Neuronal stem cell (in vitro differentiated cells): Measurements from ENCODE around the gene LAMA2. TPM values are rescaled to one million over a fixed set of nuclear protein-coding genes. Genes with fewer than 3 reads are reported as not detected.

Source experiments
- DNase-seq: peaks from one replicate; pipeline ENCODE4 v3.0.0-alpha.2; 2013; ENCODE audit warnings: low spot score
- H2AFZ ChIP-seq: one replicate; pipeline ENCODE4 v1.6.1; 2013; ENCODE audit warnings: mild to moderate bottlenecking, low read length, inconsistent platforms
- H2AK5ac ChIP-seq: 2 replicates; pipeline ENCODE4 v1.6.1; 2013; ENCODE audit warnings: low read depth, mild to moderate bottlenecking, inconsistent platforms, low read length, moderate library complexity, mixed read lengths
- H2BK120ac ChIP-seq: 2 replicates; pipeline ENCODE4 v1.6.1; 2013; ENCODE audit warnings: low read depth, mild to moderate bottlenecking, inconsistent platforms, low read length, moderate library complexity, mixed read lengths
- H2BK12ac ChIP-seq: one replicate; pipeline ENCODE4 v1.6.1; 2013; ENCODE audit warnings: low read length, inconsistent platforms
- H2BK15ac ChIP-seq: 2 replicates; pipeline ENCODE4 v1.6.1; 2013; ENCODE audit warnings: mild to moderate bottlenecking, low read length, inconsistent platforms, mixed read lengths
- H2BK5ac ChIP-seq: one replicate; pipeline ENCODE4 v1.6.1; 2013; ENCODE audit warnings: inconsistent platforms, mild to moderate bottlenecking, low read length, moderate library complexity
- H3K14ac ChIP-seq: one replicate; pipeline ENCODE4 v1.6.1; 2013; ENCODE audit warnings: low read length, inconsistent platforms
- H3K18ac ChIP-seq: 2 replicates; pipeline ENCODE4 v1.6.1; 2013; ENCODE audit warnings: low read length, inconsistent platforms
- H3K23ac ChIP-seq: 2 replicates; pipeline ENCODE4 v1.6.1; 2013; ENCODE audit warnings: low read depth, mild to moderate bottlenecking, mixed read lengths, low read length, inconsistent platforms; ENCODE audit not compliant: poor library complexity
- H3K27ac ChIP-seq: replicated peaks from 3 replicates; pipeline ENCODE4 v1.5.1; 2013; ENCODE audit warnings: low read length, inconsistent platforms
- H3K27me3 ChIP-seq, 3 experiments: 2 replicates each; pipeline ENCODE4 v1.6.1; 2013; ENCODE audit warnings: low read length in 3 of 3, mild to moderate bottlenecking in 2 of 3, inconsistent platforms in 1 of 3, low read depth in 1 of 3, mixed read lengths in 1 of 3, moderate library complexity in 1 of 3; ENCODE audit not compliant: control insufficient read depth in 3 of 3, insufficient read depth in 3 of 3
- H3K36me3 ChIP-seq, 2 donors: replicated peaks in 1 of 2; 2 replicates each; pipeline ENCODE4 v1.6.1; 2013; ENCODE audit warnings: low read length in 2 of 2; ENCODE audit not compliant: control insufficient read depth in 2 of 2, insufficient read depth in 2 of 2
- H3K4ac ChIP-seq: 2 replicates; pipeline ENCODE4 v1.6.1; 2013; ENCODE audit warnings: inconsistent platforms, mild to moderate bottlenecking, low read length, moderate library complexity
- H3K4me1 ChIP-seq, 2 donors: 1 replicate in 1 of 2; 2 replicates in 1 of 2; pipeline ENCODE4 v1.6.1; 2013; ENCODE audit warnings: low read length in 2 of 2, low read depth in 1 of 2; ENCODE audit not compliant: control insufficient read depth in 2 of 2, insufficient read depth in 1 of 2
- H3K4me2 ChIP-seq: one replicate; pipeline ENCODE4 v1.6.1; 2013; ENCODE audit warnings: mild to moderate bottlenecking, low read length, inconsistent platforms; ENCODE audit not compliant: insufficient read depth, poor library complexity, severe bottlenecking
- H3K4me3 ChIP-seq, 2 donors: 2 replicates each; pipeline ENCODE4 v1.5.1; 2013; ENCODE audit warnings: low read length in 2 of 2, mild to moderate bottlenecking in 2 of 2, inconsistent platforms in 1 of 2, moderate library complexity in 1 of 2
- H3K79me1 ChIP-seq: one replicate; pipeline ENCODE4 v1.6.1; 2013; ENCODE audit warnings: low read depth, mild to moderate bottlenecking, inconsistent platforms, low read length, moderate library complexity
- H3K9ac ChIP-seq: one replicate; pipeline ENCODE4 v1.6.1; 2013; ENCODE audit warnings: mild to moderate bottlenecking, low read depth, low read length, inconsistent platforms; ENCODE audit not compliant: poor library complexity
- H3K9me3 ChIP-seq, 2 donors: replicated peaks in 1 of 2; 2 replicates each; pipeline versions ENCODE3 to v1.6.1; 2013; ENCODE audit warnings: low read length in 2 of 2, mild to moderate bottlenecking in 2 of 2, inconsistent platforms in 1 of 2, low read depth in 1 of 2, mixed read lengths in 1 of 2, moderate library complexity in 1 of 2; ENCODE audit not compliant: control insufficient read depth in 2 of 2, insufficient read depth in 1 of 2
- H4K8ac ChIP-seq: one replicate; pipeline ENCODE4 v1.6.1; 2013; ENCODE audit warnings: low read depth, mild to moderate bottlenecking, inconsistent platforms, low read length, moderate library complexity
- H4K91ac ChIP-seq: one replicate; pipeline ENCODE4 v1.6.1; 2013; ENCODE audit warnings: low read length, low read depth, mild to moderate bottlenecking, inconsistent platforms; ENCODE audit not compliant: poor library complexity
- WGBS, 2 donors: extraction: QIAGEN DNeasy Blood & Tissue Kit; methylation state at CpG; one replicate each; pipeline ENCODE4 v1.1.7; 2013; ENCODE audit warnings: missing lambda C conversion rate in 2 of 2, mixed read lengths in 1 of 2; ENCODE audit not compliant: insufficient read length in 2 of 2, insufficient replicate concordance in 1 of 2; ENCODE audit errors: extremely low coverage in 2 of 2; 5-methylcytosine and 5-hydroxymethylcytosine counted together
- polyA plus RNA-seq, 2 experiments: library from polyadenylated mRNA; stranded (reverse); fragments of 200-250 nt; gene quantifications; one replicate each; pipeline ENCODE4 v1.2.3, GENCODE V29; 2013

LAMA2 gene
- 0.63 TPM for polyA plus RNA-seq (2013, experiment 1 of 2)
- polyA plus RNA-seq (2013, experiment 2 of 2) = 0.44 TPM

DNA sequence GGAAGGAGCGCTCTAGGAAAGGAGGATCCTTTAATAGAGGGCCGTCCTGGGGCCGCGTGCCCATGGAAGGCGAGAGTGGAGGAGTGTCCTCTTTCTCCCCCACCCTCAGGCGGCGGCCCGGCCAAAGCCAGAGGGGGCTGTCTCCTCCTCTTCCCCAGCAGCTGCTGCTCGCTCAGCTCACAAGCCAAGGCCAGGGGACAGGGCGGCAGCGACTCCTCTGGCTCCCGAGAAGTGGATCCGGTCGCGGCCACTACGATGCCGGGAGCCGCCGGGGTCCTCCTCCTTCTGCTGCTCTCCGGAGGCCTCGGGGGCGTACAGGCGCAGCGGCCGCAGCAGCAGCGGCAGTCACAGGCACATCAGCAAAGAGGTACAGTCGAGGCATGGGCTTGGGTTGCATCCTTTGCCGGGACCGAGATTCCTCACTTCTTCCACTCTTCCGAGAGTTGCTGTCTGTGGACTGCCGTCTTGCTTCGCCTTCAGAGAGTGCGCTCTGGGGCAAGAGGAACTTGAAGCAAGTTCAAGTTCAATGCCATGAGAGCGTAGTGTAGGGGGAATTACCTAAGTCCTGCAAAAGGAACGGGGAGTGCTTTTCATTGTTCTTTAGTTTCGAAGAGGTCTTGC, at the start of gene LAMA2:
LAMA2 (plus strand) TSS at position 148 of the 621 bp plus-strand sequence; CDS start at position 256, 108 bp downstream.
- Histone ChIP-seq H3K4me1 (peaks cover 0 to 4% of the 10 kb centered on the region in 2 donors), H4K91ac (no peak within 1 kb of the TSS), H3K14ac (peak within 1 kb of the TSS; percentile 38), H3K36me3 (no peaks in the 10 kb centered on the region), H2BK12ac (no peak within 1 kb of the TSS), H3K9me3 (peaks cover 0 to 2% of the 10 kb centered on the region in 2 donors), H2AFZ (peak within 1 kb of the TSS; percentile 92), H2BK15ac (no peak within 1 kb of the TSS), H4K8ac (no peak within 1 kb of the TSS), H3K27ac (no peak within 1 kb of the TSS), H3K4me2 (peak within 1 kb of the TSS; percentile 69), H3K23ac (peak within 1 kb of the TSS; percentile 95), H3K27me3 (peaks cover 0 to 10% (median 5%) of the 10 kb centered on the region in 3 experiments), H3K4me3 (peak within 1 kb of the TSS; percentile 36 to 59), H2AK5ac (no peak within 1 kb of the TSS), H3K9ac (no peak within 1 kb of the TSS), H2BK120ac (peak within 1 kb of the TSS; percentile 61), H2BK5ac (no peak within 1 kb of the TSS), H3K4ac (no peak within 1 kb of the TSS), H3K79me1 (no peaks in the 10 kb centered on the region), H3K18ac (peak within 1 kb of the TSS; percentile 48)
- no CpG with 5 or more reads among the region's 36 CpGs for WGBS, 2 donors
- peak; percentile 56 for DNase-seq

- no peak overlapping the region for H3K27ac ChIP-seq
- H3K9me3 ChIP-seq = no peaks in the 10 kb centered on the region
- H4K8ac ChIP-seq = no peak overlapping the region
- no peak overlapping the region for H3K18ac ChIP-seq
- no peaks in the 10 kb centered on the region for H3K79me1 ChIP-seq
- no peak overlapping the region for H4K91ac ChIP-seq
- no peak overlapping the region for H3K14ac ChIP-seq
- H3K23ac ChIP-seq = no peak overlapping the region
- no peak overlapping the region for H2AFZ ChIP-seq
- H2AK5ac ChIP-seq = no peak overlapping the region
- H3K4me3 ChIP-seq = no peak overlapping the region
- no peak overlapping the region for H2BK5ac ChIP-seq
- H2BK120ac ChIP-seq = no peak overlapping the region
- no peak overlapping the region for H3K9ac ChIP-seq
- H3K4me2 ChIP-seq = no peak overlapping the region
- no peaks in the 10 kb centered on the region for H3K4me1 ChIP-seq
- no peak overlapping the region for H2BK12ac ChIP-seq
- no peak overlapping the region for H2BK15ac ChIP-seq
- WGBS, 2 donors = no CpG with 5 or more reads among the region's 1 CpG
- no peak for DNase-seq
- no peak overlapping the region for H3K4ac ChIP-seq
- no peaks in the 10 kb centered on the region for H3K36me3 ChIP-seq
- no peaks in the 10 kb centered on the region for H3K27me3 ChIP-seq
These were observed 46.2 kb upstream of the LAMA2 start for GRCh38 chr6:128836761-128837160.

DNA sequence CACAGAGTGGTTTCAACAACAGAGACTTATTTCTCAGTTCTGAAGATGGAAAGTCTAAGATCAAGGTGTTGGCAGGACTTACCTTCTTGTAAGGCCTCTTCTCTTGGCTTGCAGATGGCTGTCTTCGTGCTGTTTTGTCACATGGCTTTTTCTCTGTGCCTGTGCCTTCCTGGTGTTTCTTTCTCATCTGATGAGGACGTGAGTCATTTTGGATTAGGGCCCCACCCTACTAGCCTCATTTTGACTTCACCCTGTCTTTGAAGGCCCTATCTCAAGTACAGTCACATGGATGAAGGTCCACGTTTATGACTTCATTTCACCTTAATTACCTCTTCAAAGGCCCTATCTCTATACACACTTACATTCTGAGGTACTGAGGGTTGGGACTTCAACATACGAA, 41.4 kb upstream of the LAMA2 start:
- no peak overlapping the region for H3K4me2 ChIP-seq
- H3K4me1 ChIP-seq = no peaks in the 10 kb centered on the region
- WGBS, 2 donors = no CpG with 5 or more reads among the region's 4 CpGs
- H2AFZ ChIP-seq = no peak overlapping the region
- H3K36me3 ChIP-seq = no peaks in the 10 kb centered on the region
- no peak overlapping the region for H3K4ac ChIP-seq
- H2BK120ac ChIP-seq = no peak overlapping the region
- H3K9me3 ChIP-seq = no peaks in the 10 kb centered on the region
- H2BK12ac ChIP-seq = no peak overlapping the region
- no peaks in the 10 kb centered on the region for H3K79me1 ChIP-seq
- no peak overlapping the region for H3K18ac ChIP-seq
- no peak overlapping the region for H4K8ac ChIP-seq
- H2AK5ac ChIP-seq = no peak overlapping the region
- no peak overlapping the region for H3K23ac ChIP-seq
- no peak for DNase-seq
- H4K91ac ChIP-seq = no peak overlapping the region
- H3K14ac ChIP-seq = no peak overlapping the region
- H2BK15ac ChIP-seq = no peak overlapping the region
- H3K9ac ChIP-seq = no peak overlapping the region
- H3K27me3 ChIP-seq = no peaks in the 10 kb centered on the region
- H3K27ac ChIP-seq = no peak overlapping the region
- no peak overlapping the region for H2BK5ac ChIP-seq
- H3K4me3 ChIP-seq = no peak overlapping the region

DNA sequence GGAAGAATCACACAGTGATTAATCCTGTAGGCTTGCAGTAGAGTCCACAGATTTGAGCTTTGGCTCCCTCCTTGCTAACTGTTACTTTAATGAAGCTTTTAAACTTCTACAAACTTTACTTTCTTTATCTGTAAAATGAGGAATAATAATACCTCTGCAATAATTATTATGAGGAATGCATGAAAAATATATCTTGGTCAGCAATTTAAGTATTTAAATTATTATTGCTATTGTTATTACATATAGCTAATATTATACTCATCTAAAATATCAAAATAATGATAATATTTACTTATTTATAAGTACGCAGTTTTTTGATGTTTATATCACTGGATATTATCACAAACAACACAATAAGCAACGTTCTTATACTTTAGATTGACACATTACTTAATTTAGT, 38.3 kb upstream of the LAMA2 start:
- no peak overlapping the region for H3K4me3 ChIP-seq
- no peak overlapping the region for H3K23ac ChIP-seq
- no peaks in the 10 kb centered on the region for H3K9me3 ChIP-seq
- H2BK15ac ChIP-seq = no peak overlapping the region
- no peak overlapping the region for H3K4me2 ChIP-seq
- H3K4ac ChIP-seq = no peak overlapping the region
- WGBS, 2 donors = no CpG with 5 or more reads among the region's 2 CpGs
- no peak overlapping the region for H2AK5ac ChIP-seq
- no peaks in the 10 kb centered on the region for H3K79me1 ChIP-seq
- no peak overlapping the region for H3K14ac ChIP-seq
- H3K27me3 ChIP-seq = no peaks in the 10 kb centered on the region
- no peak overlapping the region for H4K91ac ChIP-seq
- H3K18ac ChIP-seq = no peak overlapping the region
- DNase-seq = no peak
- no peak overlapping the region for H2AFZ ChIP-seq
- no peak overlapping the region for H3K9ac ChIP-seq
- no peak overlapping the region for H4K8ac ChIP-seq
- H2BK12ac ChIP-seq = no peak overlapping the region
- H3K27ac ChIP-seq = no peak overlapping the region
- no peaks in the 10 kb centered on the region for H3K36me3 ChIP-seq
- H2BK120ac ChIP-seq = no peak overlapping the region
- H3K4me1 ChIP-seq = peaks cover 6 to 11% of the 10 kb centered on the region in 2 donors
- H2BK5ac ChIP-seq = no peak overlapping the region
